DND-41 (cell line): ENCODE data around the gene DNAJC6.

Source experiments
- ATAC-seq: fragments of 200-7000 bp; cut with Tn5 transposase; 3 replicates; pipeline ENCODE4 v1.9.1; 2021; ENCODE audit warnings: low read depth; ENCODE audit not compliant: insufficient read depth
- DNase-seq: peaks from one replicate; pipeline ENCODE4 v3.0.0-alpha.2; 2020
- H2AFZ ChIP-seq: 2 replicates; pipeline ENCODE4 v1.6.0; 2012; ENCODE audit warnings: low read depth, low read length
- H3K27ac ChIP-seq: 2 replicates; pipeline ENCODE4 v1.5.1; 2012; ENCODE audit warnings: low read length, inconsistent platforms
- H3K27me3 ChIP-seq: fragments of 200-600 bp; sonication (generic); 2 replicates; pipeline ENCODE4 v1.6.0; 2012; ENCODE audit warnings: low read length, mild to moderate bottlenecking, inconsistent platforms; ENCODE audit not compliant: insufficient read depth, poor library complexity
- H3K36me3 ChIP-seq: 2 replicates; pipeline ENCODE4 v1.5.1; 2012; ENCODE audit warnings: low read length, inconsistent platforms; ENCODE audit not compliant: insufficient read depth
- H3K4me1 ChIP-seq: 2 replicates; pipeline ENCODE4 v1.5.1; 2012; ENCODE audit warnings: mild to moderate bottlenecking, low read length; ENCODE audit not compliant: insufficient read depth
- H3K4me2 ChIP-seq: 2 replicates; pipeline ENCODE4 v1.6.0; 2012; ENCODE audit warnings: mild to moderate bottlenecking, moderate library complexity, low read length, inconsistent platforms; ENCODE audit not compliant: insufficient read depth
- H3K4me3 ChIP-seq, 2 experiments: fragments of 200-600 bp in 1 of 2; shearing (Covaris generic) in 1 of 2; 2 replicates each; pipeline ENCODE4 v1.5.1; 2012 to 2016; ENCODE audit warnings: inconsistent platforms in 2 of 2, low read length in 2 of 2, mild to moderate bottlenecking in 2 of 2, low read depth in 1 of 2, moderate library complexity in 1 of 2
- H3K79me2 ChIP-seq: 2 replicates; pipeline ENCODE4 v1.6.0; 2012; ENCODE audit warnings: low read length, inconsistent platforms; ENCODE audit not compliant: insufficient read depth
- H3K9ac ChIP-seq: 2 replicates; pipeline ENCODE4 v1.6.0; 2012; ENCODE audit warnings: low read depth, mild to moderate bottlenecking, inconsistent platforms, low read length, moderate library complexity
- H3K9me3 ChIP-seq: 2 replicates; pipeline ENCODE4 v1.5.1; 2012; ENCODE audit warnings: low read length, moderate library complexity, mild to moderate bottlenecking, inconsistent platforms; ENCODE audit not compliant: insufficient read depth, severe bottlenecking
- H4K20me1 ChIP-seq: 2 replicates; pipeline ENCODE4 v1.6.0; 2012; ENCODE audit warnings: low read length; ENCODE audit not compliant: insufficient read depth
- EZH2 ChIP-seq: IDR thresholded peaks from 3 replicates; pipeline ENCODE4 v1.6.1; 2012; ENCODE audit warnings: borderline replicate concordance, low read depth, mild to moderate bottlenecking, moderate library complexity, low read length, inconsistent platforms; ENCODE audit not compliant: severe bottlenecking
- TF ChIP-seq, protein P1 (sequence below): IDR thresholded peaks from 2 replicates; pipeline ENCODE4 v1.5.1; 2012; ENCODE audit warnings: borderline replicate concordance, low read length, moderate library complexity, mild to moderate bottlenecking; ENCODE audit not compliant: poor library complexity, severe bottlenecking; ENCODE audit errors: extremely low read depth

DNAJC6 gene

DNA sequence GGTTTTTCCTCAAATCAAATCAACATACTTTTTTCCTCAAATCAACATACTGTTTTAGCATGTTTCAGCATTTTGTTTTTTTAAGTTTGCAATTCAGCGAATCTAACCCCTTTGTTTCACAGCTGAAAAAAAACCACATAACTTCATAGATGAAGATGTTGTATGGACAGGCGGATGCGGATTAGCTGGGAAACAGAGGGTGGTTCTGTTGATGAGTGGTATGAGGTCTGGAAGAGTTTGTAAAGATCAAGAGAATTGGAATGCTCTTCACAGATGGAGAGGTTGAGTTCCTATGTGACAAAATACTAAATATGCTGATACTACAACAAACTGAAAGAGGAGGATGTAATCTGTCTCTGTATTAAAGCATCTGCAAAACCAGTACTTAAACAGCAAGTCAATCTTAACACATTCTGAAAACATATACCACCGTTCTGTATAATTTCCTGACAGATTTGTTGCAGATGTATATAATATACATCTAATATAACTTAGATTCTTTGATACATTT lies 100.5 kb downstream of the DNAJC6 start:
- Histone ChIP-seq H3K36me3 (peaks cover 3% of the 10 kb centered on the region; the same call in 1 of the 2 replicates), H3K4me2 (no peak overlapping the region), H3K4me1 (no peaks in the 10 kb centered on the region), H3K27me3 (no peaks in the 10 kb centered on the region), H3K9ac (no peak overlapping the region), H3K4me3 (no peak overlapping the region), H3K27ac (no peak overlapping the region), H3K79me2 (no peaks in the 10 kb centered on the region), H4K20me1 (no peaks in the 10 kb centered on the region), H2AFZ (no peak overlapping the region), H3K9me3 (no peaks in the 10 kb centered on the region)
- ATAC-seq, result no peak
- TF ChIP-seq EZH2, result no peak
- TF ChIP-seq, protein P1, sequence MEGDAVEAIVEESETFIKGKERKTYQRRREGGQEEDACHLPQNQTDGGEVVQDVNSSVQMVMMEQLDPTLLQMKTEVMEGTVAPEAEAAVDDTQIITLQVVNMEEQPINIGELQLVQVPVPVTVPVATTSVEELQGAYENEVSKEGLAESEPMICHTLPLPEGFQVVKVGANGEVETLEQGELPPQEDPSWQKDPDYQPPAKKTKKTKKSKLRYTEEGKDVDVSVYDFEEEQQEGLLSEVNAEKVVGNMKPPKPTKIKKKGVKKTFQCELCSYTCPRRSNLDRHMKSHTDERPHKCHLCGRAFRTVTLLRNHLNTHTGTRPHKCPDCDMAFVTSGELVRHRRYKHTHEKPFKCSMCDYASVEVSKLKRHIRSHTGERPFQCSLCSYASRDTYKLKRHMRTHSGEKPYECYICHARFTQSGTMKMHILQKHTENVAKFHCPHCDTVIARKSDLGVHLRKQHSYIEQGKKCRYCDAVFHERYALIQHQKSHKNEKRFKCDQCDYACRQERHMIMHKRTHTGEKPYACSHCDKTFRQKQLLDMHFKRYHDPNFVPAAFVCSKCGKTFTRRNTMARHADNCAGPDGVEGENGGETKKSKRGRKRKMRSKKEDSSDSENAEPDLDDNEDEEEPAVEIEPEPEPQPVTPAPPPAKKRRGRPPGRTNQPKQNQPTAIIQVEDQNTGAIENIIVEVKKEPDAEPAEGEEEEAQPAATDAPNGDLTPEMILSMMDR, result no peak
- DNase-seq, result no peak

DNA sequence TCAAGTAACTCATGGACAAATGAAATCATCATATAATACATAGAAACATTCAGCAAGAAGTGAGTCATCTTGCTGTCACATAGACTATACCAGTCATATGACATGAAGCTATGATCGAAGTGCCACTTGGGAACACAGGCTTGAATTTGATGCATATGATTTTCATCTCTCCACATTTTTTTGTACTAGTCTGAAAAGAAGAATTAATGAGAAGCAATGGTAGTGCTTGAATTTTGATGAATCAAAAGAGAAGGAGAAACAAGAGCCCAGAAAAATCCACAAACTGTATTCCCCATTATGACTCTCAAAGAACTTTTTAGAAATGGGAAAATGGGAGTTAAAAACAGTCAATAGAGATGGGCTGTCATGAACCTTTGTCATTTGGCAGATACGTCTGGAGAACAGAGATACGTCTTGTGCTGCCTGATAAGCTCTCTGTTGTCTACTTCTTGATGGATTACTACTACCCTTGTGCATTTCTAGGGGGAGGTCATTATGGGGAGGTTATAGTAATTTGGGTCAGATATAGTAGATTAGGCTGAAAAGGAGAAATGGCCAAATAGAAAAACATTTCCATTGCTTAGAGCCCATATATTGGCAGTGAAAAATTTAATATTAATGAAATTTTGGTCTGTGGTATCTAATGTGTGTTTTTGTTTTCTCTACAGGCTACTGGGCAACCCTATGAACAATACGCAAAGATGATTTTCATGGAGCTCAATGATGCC lies 103.1 kb downstream of the DNAJC6 start:
- no peak for DNase-seq
- no peaks in the 10 kb centered on the region for H3K4me1 ChIP-seq

DNA sequence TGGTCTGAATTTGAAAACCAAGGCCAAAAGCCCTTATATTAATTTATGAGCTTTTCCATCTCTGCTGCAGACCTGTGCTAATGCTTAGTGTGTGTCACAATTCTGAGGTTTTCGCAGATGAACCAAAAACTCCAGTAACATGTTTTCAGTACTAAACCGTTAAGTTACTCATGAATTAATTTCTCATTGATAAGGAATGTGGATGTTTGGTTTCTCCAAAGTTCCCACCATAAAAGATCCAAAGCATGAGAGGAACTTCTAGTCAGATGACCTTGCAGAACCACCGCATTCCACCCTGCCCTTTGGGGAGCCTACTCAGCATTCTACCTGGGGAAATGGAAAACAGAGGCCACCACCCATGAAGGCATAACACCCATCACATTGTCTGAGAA lies 103.6 kb downstream of the DNAJC6 start:
- TF ChIP-seq EZH2, result no peak
- TF ChIP-seq, protein P1, result no peak
- no peak overlapping the region for H3K9ac ChIP-seq
- H3K36me3 ChIP-seq, result no peaks in the 10 kb centered on the region; the same call in 1 of the 2 replicates
- H3K4me1 ChIP-seq, result no peaks in the 10 kb centered on the region
- H3K79me2 ChIP-seq, result no peaks in the 10 kb centered on the region
- no peaks in the 10 kb centered on the region for H3K27me3 ChIP-seq
- H2AFZ ChIP-seq, result no peak overlapping the region
- ATAC-seq, result no peak
- H3K27ac ChIP-seq, result no peak overlapping the region
- H3K4me2 ChIP-seq, result no peak overlapping the region
- H3K4me3 ChIP-seq, result no peak overlapping the region
- no peak for DNase-seq
- H4K20me1 ChIP-seq, result no peaks in the 10 kb centered on the region
- no peaks in the 10 kb centered on the region for H3K9me3 ChIP-seq

More for the DNA sequence above, 103.1 kb downstream of the DNAJC6 start:
- no peaks in the 10 kb centered on the region for H3K9me3 ChIP-seq
- no peaks in the 10 kb centered on the region for H3K79me2 ChIP-seq
- TF ChIP-seq EZH2, result no peak
- TF ChIP-seq, protein P1, result no peak
- no peak for ATAC-seq
- H4K20me1 ChIP-seq, result no peaks in the 10 kb centered on the region
- H2AFZ ChIP-seq, result no peak overlapping the region
- no peaks in the 10 kb centered on the region for H3K27me3 ChIP-seq
- H3K27ac ChIP-seq, result no peak overlapping the region
- no peak overlapping the region for H3K4me2 ChIP-seq
- H3K4me3 ChIP-seq, result no peak overlapping the region
- no peak overlapping the region for H3K9ac ChIP-seq
- no peaks in the 10 kb centered on the region; the same call in 1 of the 2 replicates for H3K36me3 ChIP-seq
